HCT116 (cell line): ENCODE results near the gene IQGAP3. TPM values are rescaled to one million over a fixed set of nuclear protein-coding genes. Genes with fewer than 3 reads are reported as not detected.

Experiments
- ATAC-seq: fragments of 200-7000 bp; cut with Tn5 transposase; 2 replicates; pipeline ENCODE4 v1.9.1; 2020; ENCODE audit warnings: mild to moderate bottlenecking, moderate library complexity
- BruUV-seq: library from RNA; stranded (reverse); fragments of 400-500 nt; replicated peaks from 2 replicates; lab custom pipeline; 2021; lab: Mats Ljungman, UMichigan
- CTCF ChIA-PET: fragments of 300-600 bp; sonication (Branson Sonifier 250); formaldehyde crosslinking; loops from one replicate; lab custom pipeline; 2021; ENCODE audit warnings: antibody characterized with exemption; lab: Charles Lee
- POLR2A ChIA-PET: fragments of 300-600, 350-600 bp; sonication (Branson Sonifier 250); formaldehyde crosslinking; loops from one replicate; lab custom pipeline; 2021; ENCODE audit warnings: antibody characterized with exemption; lab: Charles Lee
- RAD21 ChIA-PET, 2 experiments: fragments of 300-600 bp; sonication (Branson Sonifier 250); formaldehyde crosslinking; loops; one replicate each; lab custom pipeline; 2023; ENCODE audit warnings: low total read pairs in 2 of 2; ENCODE audit not compliant: uncharacterized antibody in 2 of 2, unreplicated experiment in 2 of 2, low non-redundant PET in 1 of 2; lab: Charles Lee
- DNase-seq: peaks from one replicate; pipeline ENCODE4 v3.0.0-alpha.2; 2010; ENCODE audit warnings: low read depth, low spot score
- H2AFZ ChIP-seq: fragments of 200-600 bp; shearing (Covaris generic), sonication (generic); 2 replicates; pipeline ENCODE4 v1.6.1; 2017; ENCODE audit warnings: low read depth, mixed run types, mixed read lengths, antibody characterized with exemption, low read length; ENCODE audit not compliant: poor library complexity, severe bottlenecking
- H3K27ac ChIP-seq: 2 replicates; pipeline ENCODE4 v1.5.1; 2012; ENCODE audit warnings: low read depth, low read length
- H3K27me3 ChIP-seq: fragments of 200-600 bp; sonication (generic); 2 replicates; pipeline ENCODE4 v1.6.1; 2016; ENCODE audit warnings: mixed run types, low read length, mixed read lengths; ENCODE audit not compliant: insufficient read depth
- H3K36me3 ChIP-seq, 2 experiments: fragments of 200-500 bp in 1 of 2; fragments of 200-600 bp in 1 of 2; sonication (Bioruptor generic) in 1 of 2; sonication (generic) in 1 of 2; 2 replicates each; pipeline versions ENCODE4 v1.5.1 to v1.6.1; 2014 to 2016; ENCODE audit warnings: low read length in 2 of 2, inconsistent platforms in 1 of 2, mixed read lengths in 1 of 2, mixed run types in 1 of 2; ENCODE audit not compliant: insufficient read depth in 2 of 2, control insufficient read depth in 1 of 2
- H3K4me1 ChIP-seq, 2 experiments: fragments of 200-600 bp in 1 of 2; sonication (generic) in 1 of 2; 2 replicates each; pipeline versions ENCODE4 v1.5.1 to v1.6.1; 2012 to 2017; ENCODE audit warnings: low read length in 2 of 2, inconsistent platforms in 1 of 2, mild to moderate bottlenecking in 1 of 2, mixed read lengths in 1 of 2, mixed run types in 1 of 2, moderate library complexity in 1 of 2; ENCODE audit not compliant: insufficient read depth in 2 of 2, control insufficient read depth in 1 of 2
- H3K4me2 ChIP-seq: fragments of 200-600 bp; sonication (generic); 2 replicates; pipeline ENCODE4 v1.6.1; 2017; ENCODE audit warnings: mixed run types, low read length, mixed read lengths
- H3K4me3 ChIP-seq, 2 experiments: fragments of 200-600 bp in 1 of 2; sonication (generic) in 1 of 2; replicated peaks in 1 of 2; 2 replicates each; pipeline ENCODE4 v1.5.1; 2011 to 2016; ENCODE audit warnings: low read length in 2 of 2, control low read depth in 1 of 2, low read depth in 1 of 2, mild to moderate bottlenecking in 1 of 2, mixed read lengths in 1 of 2, mixed run types in 1 of 2
- H3K79me2 ChIP-seq: fragments of 200-600 bp; sonication (generic); 2 replicates; pipeline ENCODE4 v1.6.1; 2017; ENCODE audit warnings: mild to moderate bottlenecking, mixed run types, low read length, moderate library complexity, mixed read lengths; ENCODE audit not compliant: insufficient read depth
- H3K9ac ChIP-seq: fragments of 200-600 bp; sonication (generic); 2 replicates; pipeline ENCODE4 v1.6.1; 2016; ENCODE audit warnings: low read length, mixed read lengths
- H3K9me2 ChIP-seq: fragments of 200-600 bp; sonication (generic), shearing (Covaris generic); 2 replicates; pipeline ENCODE4 v1.6.1; 2017; ENCODE audit warnings: mixed run types, mild to moderate bottlenecking, moderate library complexity; ENCODE audit not compliant: insufficient read depth
- H3K9me3 ChIP-seq, 2 experiments: fragments of 200-500 bp in 1 of 2; fragments of 200-600 bp in 1 of 2; sonication (Bioruptor generic) in 1 of 2; sonication (generic) in 1 of 2; 2 replicates each; pipeline ENCODE4 v1.6.1; 2014 to 2017; ENCODE audit warnings: low read length in 2 of 2, mixed read lengths in 2 of 2, inconsistent platforms in 1 of 2, low read depth in 1 of 2, mild to moderate bottlenecking in 1 of 2, mixed run types in 1 of 2, moderate library complexity in 1 of 2; ENCODE audit not compliant: control insufficient read depth in 1 of 2, insufficient read depth in 1 of 2
- H4K20me1 ChIP-seq: fragments of 200-600 bp; sonication (generic), shearing (Covaris generic); 2 replicates; pipeline ENCODE4 v1.6.1; 2017; ENCODE audit warnings: mixed run types, mild to moderate bottlenecking, moderate library complexity; ENCODE audit not compliant: insufficient read depth
- ATF3 ChIP-seq: IDR thresholded peaks from 2 replicates; pipeline ENCODE4 v1.6.1; 2012
- CBX3 ChIP-seq: IDR thresholded peaks from 2 replicates; pipeline ENCODE4 v1.6.1; 2012; ENCODE audit warnings: low read depth
- EGR1 ChIP-seq: IDR thresholded peaks from 2 replicates; pipeline ENCODE4 v1.6.1; 2012; ENCODE audit warnings: low read depth
- EZH2 ChIP-seq: fragments of 200-600 bp; sonication (generic); IDR thresholded peaks from 2 replicates; pipeline ENCODE4 v1.6.1; 2017; ENCODE audit warnings: antibody characterized with exemption, mixed run types
- FOSL1 ChIP-seq: IDR thresholded peaks from 2 replicates; pipeline ENCODE4 v1.6.1; 2012; ENCODE audit warnings: low read depth
- JUND ChIP-seq: IDR thresholded peaks from 2 replicates; pipeline ENCODE4 v1.6.1; 2012
- POLR2A ChIP-seq: IDR thresholded peaks from 2 replicates; pipeline ENCODE4 v1.7.0; 2011; ENCODE audit warnings: borderline replicate concordance; ENCODE audit not compliant: insufficient read depth, insufficient read length; ENCODE audit errors: extremely low read depth
- POLR2AphosphoS5 ChIP-seq: IDR thresholded peaks from 2 replicates; pipeline ENCODE4 v1.6.1; 2011; ENCODE audit warnings: mild to moderate bottlenecking, low read depth, low read length, moderate library complexity
- RAD21 ChIP-seq: IDR thresholded peaks from 2 replicates; pipeline ENCODE4 v1.6.1; 2012; ENCODE audit warnings: low read depth, mild to moderate bottlenecking
- REST ChIP-seq: IDR thresholded peaks from 2 replicates; pipeline ENCODE4 v1.6.1; 2012; ENCODE audit warnings: low read depth
- SIN3A ChIP-seq: IDR thresholded peaks from 2 replicates; pipeline ENCODE4 v1.6.1; 2012; ENCODE audit warnings: low read depth
- SP1 ChIP-seq: IDR thresholded peaks from 2 replicates; pipeline ENCODE4 v1.6.1; 2012; ENCODE audit warnings: low read depth
- SRF ChIP-seq: IDR thresholded peaks from 2 replicates; pipeline ENCODE4 v1.6.1; 2012; ENCODE audit warnings: low read depth
- TCF7L2 ChIP-seq: IDR thresholded peaks from 2 replicates; pipeline ENCODE4 v1.7.0; 2011; ENCODE audit warnings: borderline replicate concordance, inconsistent platforms; ENCODE audit not compliant: insufficient read depth, insufficient read length; ENCODE audit errors: extremely low read depth
- YY1 ChIP-seq: IDR thresholded peaks from 2 replicates; pipeline ENCODE4 v1.6.1; 2011; ENCODE audit warnings: low read length, low read depth, moderate library complexity, mild to moderate bottlenecking; ENCODE audit not compliant: insufficient replicate concordance; ENCODE audit errors: extremely low read depth
- ZNF274 ChIP-seq: fragments of 200-500 bp; sonication (Bioruptor generic); IDR thresholded peaks from 2 replicates; pipeline ENCODE4 v1.6.1; 2014; ENCODE audit warnings: mild to moderate bottlenecking, low read depth, low read length, inconsistent platforms
- intact Hi-C: fragments of 100-400 bp; cut with micrococcal nuclease; formaldehyde crosslinking; loops from 2 replicates; pipeline ENCODE4 v1.10.0; 2022
- total RNA-seq: library from RNA; stranded (reverse); gene quantifications from one replicate; pipeline ENCODE4 v1.2.1, GENCODE V29; 2021; ENCODE audit not compliant: unreplicated experiment
- TF ChIP-seq, protein P1 (sequence below): IDR thresholded peaks from 2 replicates; pipeline ENCODE4 v1.6.1; 2012
- TF ChIP-seq, protein P2 (sequence below), 3 experiments: fragments of 200-600 bp in 1 of 3; sonication (generic) in 1 of 3; IDR thresholded peaks in 2 of 3; conservative IDR thresholded peaks in 1 of 3; 2 replicates each; pipeline ENCODE4 v1.5.1; 2012 to 2017; ENCODE audit warnings: low read depth in 2 of 3, low read length in 2 of 3, antibody characterized with exemption in 1 of 3, borderline replicate concordance in 1 of 3, control low read depth in 1 of 3, mild to moderate bottlenecking in 1 of 3, mixed read lengths in 1 of 3, mixed run types in 1 of 3, moderate library complexity in 1 of 3; ENCODE audit not compliant: insufficient read depth in 1 of 3

The IQGAP3 gene
- total RNA-seq, 1 experiment from 2014 or later: 38.8 TPM

- H3K27me3 ChIP-seq: no peaks in the 10 kb centered on the region
- no peaks in the 10 kb centered on the region for H3K9me2 ChIP-seq
- DNase-seq: no peak
- CTCF ChIA-PET: no interaction called here
- no peaks in the 10 kb centered on the region for H3K79me2 ChIP-seq
- ATAC-seq: no peak
- RAD21 ChIA-PET: no interaction called here
- POLR2A ChIA-PET: no interaction called here
- H4K20me1 ChIP-seq: no peaks in the 10 kb centered on the region
- H3K27ac ChIP-seq: no peak overlapping the region
- BruUV-seq: no TSS peak
- no peak overlapping the region for H3K4me2 ChIP-seq
- H3K4me3 ChIP-seq: no peak overlapping the region
- no peak overlapping the region for H2AFZ ChIP-seq
- no peaks in the 10 kb centered on the region for H3K36me3 ChIP-seq
- TF ChIP-seq JUND (no peak), SRF (no peak), SP1 (no peak), RAD21 (no peak), EGR1 (no peak), POLR2AphosphoS5 (no peak), YY1 (no peak), REST (no peak), SIN3A (no peak), ATF3 (no peak), TCF7L2 (no peak), CBX3 (no peak), EZH2 (no peak), ZNF274 (no peak), POLR2A (no peak), FOSL1 (no peak)
- TF ChIP-seq, protein P1, sequence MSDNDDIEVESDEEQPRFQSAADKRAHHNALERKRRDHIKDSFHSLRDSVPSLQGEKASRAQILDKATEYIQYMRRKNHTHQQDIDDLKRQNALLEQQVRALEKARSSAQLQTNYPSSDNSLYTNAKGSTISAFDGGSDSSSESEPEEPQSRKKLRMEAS: no peak
- TF ChIP-seq, protein P2, sequence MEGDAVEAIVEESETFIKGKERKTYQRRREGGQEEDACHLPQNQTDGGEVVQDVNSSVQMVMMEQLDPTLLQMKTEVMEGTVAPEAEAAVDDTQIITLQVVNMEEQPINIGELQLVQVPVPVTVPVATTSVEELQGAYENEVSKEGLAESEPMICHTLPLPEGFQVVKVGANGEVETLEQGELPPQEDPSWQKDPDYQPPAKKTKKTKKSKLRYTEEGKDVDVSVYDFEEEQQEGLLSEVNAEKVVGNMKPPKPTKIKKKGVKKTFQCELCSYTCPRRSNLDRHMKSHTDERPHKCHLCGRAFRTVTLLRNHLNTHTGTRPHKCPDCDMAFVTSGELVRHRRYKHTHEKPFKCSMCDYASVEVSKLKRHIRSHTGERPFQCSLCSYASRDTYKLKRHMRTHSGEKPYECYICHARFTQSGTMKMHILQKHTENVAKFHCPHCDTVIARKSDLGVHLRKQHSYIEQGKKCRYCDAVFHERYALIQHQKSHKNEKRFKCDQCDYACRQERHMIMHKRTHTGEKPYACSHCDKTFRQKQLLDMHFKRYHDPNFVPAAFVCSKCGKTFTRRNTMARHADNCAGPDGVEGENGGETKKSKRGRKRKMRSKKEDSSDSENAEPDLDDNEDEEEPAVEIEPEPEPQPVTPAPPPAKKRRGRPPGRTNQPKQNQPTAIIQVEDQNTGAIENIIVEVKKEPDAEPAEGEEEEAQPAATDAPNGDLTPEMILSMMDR (IDR thresholded peaks at IDR 0.05 in 2 of 3, conservative IDR thresholded peaks at IDR 0.05 in 1 of 3; ENCODE audit: borderline replicate concordance in 1 of 3, insufficient read depth in 1 of 3, low read depth in 2 of 3, low read length in 2 of 3): no peak
- TF ChIP-seq, all 23 proteins: peak for 0
- Histone ChIP-seq H3K9ac (no peak overlapping the region), H3K4me1 (peaks cover 5 to 16% of the 10 kb centered on the region in 2 experiments), H3K9me3 (no peaks in the 10 kb centered on the region)
- intact Hi-C loops: loop anchor here (5.0 kb wide), 1 partner anchor 42 kb away; no protein-coding TSS in a partner anchor
Measured at GRCh38 chr1:156510709-156511108, 61.7 kb downstream of the IQGAP3 start.
